Activated B cell treated with CpG ODN at 0.5 μM for 24 hours (primary cell): ENCODE measurements around the gene SMIM30. TPM values are rescaled to one million over a fixed set of nuclear protein-coding genes. Genes with fewer than 3 reads are reported as not detected.
A peak's percentile ranks its signal among the peaks of the same experiment; 100 is the strongest.

Source experiments
- ATAC-seq: fragments of 200-7000 bp; cut with Tn5 transposase; one replicate; pipeline ENCODE4 v1.10.0; 2021; ENCODE audit warnings: low read depth, mild to moderate bottlenecking, moderate library complexity
- CTCF ChIA-PET: fragments of 350-600 bp; sonication (Branson Sonifier 250); formaldehyde crosslinking; loops from one replicate; lab custom pipeline; 2021; ENCODE audit warnings: antibody characterized with exemption; lab: Charles Lee
- POLR2A ChIA-PET: fragments of 350-600 bp; sonication (Branson Sonifier 250); formaldehyde crosslinking; loops from one replicate; lab custom pipeline; 2021; ENCODE audit warnings: antibody characterized with exemption; lab: Charles Lee
- DNase-seq: peaks from one replicate; pipeline ENCODE4 v3.0.0; 2022
- H3K27ac Mint-ChIP-seq: one replicate; pipeline ENCODE4 v1.8.0; 2020; ENCODE audit warnings: mixed read lengths
- H3K27me3 Mint-ChIP-seq: one replicate; pipeline ENCODE4 v1.8.0; 2021; ENCODE audit warnings: mixed read lengths
- H3K36me3 Mint-ChIP-seq: one replicate; pipeline ENCODE4 v1.8.0; 2021; ENCODE audit warnings: low read depth, mixed read lengths
- H3K4me1 Mint-ChIP-seq: one replicate; pipeline ENCODE4 v1.8.0; 2021; ENCODE audit warnings: mixed read lengths
- H3K4me3 Mint-ChIP-seq: one replicate; pipeline ENCODE4 v1.8.0; 2020; ENCODE audit warnings: mild to moderate bottlenecking, mixed read lengths
- H3K9me3 Mint-ChIP-seq: one replicate; pipeline ENCODE4 v1.8.0; 2020; ENCODE audit warnings: mixed read lengths
- CTCF ChIP-seq: fragments of 200-600 bp; IDR thresholded peaks from one replicate; pipeline ENCODE4 v1.8.0; 2022; ENCODE audit warnings: antibody characterized with exemption, mild to moderate bottlenecking
- intact Hi-C: fragments of 100-400 bp; cut with micrococcal nuclease; formaldehyde crosslinking; loops from one replicate; pipeline ENCODE4 v1.15.1; 2024
- total RNA-seq: library from RNA; stranded (reverse); gene quantifications from 2 replicates; pipeline ENCODE4 v1.2.3, GENCODE V29; 2022

The SMIM30 gene
- total RNA-seq, 1 donor from 2014 or later: 28.7 TPM

DNA sequence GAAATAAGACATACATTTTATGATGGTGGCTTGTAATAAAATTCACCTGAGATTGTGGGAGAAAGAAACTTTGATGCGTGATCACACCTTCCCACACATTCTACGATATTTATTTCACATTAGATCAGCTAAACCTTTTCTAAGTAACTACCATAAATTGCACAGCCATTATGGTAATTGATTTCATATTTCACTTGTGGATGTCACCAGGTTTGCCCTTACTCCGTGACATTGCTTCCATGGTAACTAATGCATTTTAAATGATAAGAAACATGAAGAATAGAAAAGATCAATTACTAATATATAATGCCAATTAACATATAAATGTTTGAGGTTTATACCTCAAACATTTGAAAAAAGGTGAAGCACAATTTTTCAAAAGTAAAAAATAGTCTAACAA is 35.8 kb upstream of the SMIM30 start:
- Mint-ChIP-seq H3K27ac (no peak overlapping the region), H3K4me1 (no peaks in the 10 kb centered on the region), H3K27me3 (peaks cover 19% of the 10 kb centered on the region)

GRCh38 chr7:113144817-113145216 is 26.5 kb upstream of the SMIM30 start:
- DNase-seq: no peak
- TF ChIP-seq CTCF: no peak
- Mint-ChIP-seq H3K36me3 (no peaks in the 10 kb centered on the region), H3K27ac (no peak overlapping the region), H3K4me1 (peaks cover 18% of the 10 kb centered on the region), H3K4me3 (no peak overlapping the region), H3K27me3 (peaks cover 7% of the 10 kb centered on the region), H3K9me3 (no peaks in the 10 kb centered on the region)
- no peak for ATAC-seq
- intact Hi-C loops: no loop called here
- POLR2A ChIA-PET: no interaction called here
- CTCF ChIA-PET: no interaction called here

More for the DNA sequence above, 35.8 kb upstream of the SMIM30 start:
- Mint-ChIP-seq H3K36me3 (no peaks in the 10 kb centered on the region), H3K9me3 (no peaks in the 10 kb centered on the region), H3K4me3 (no peak overlapping the region)
- ChIA-PET POLR2A (no interaction called here), CTCF (no interaction called here)
- intact Hi-C loops: no loop called here
- DNase-seq (no peak), ATAC-seq (no peak)
- no peak for TF ChIP-seq CTCF

- no peak for DNase-seq
- Mint-ChIP-seq H3K4me3 (no peak overlapping the region), H3K27ac (no peak overlapping the region), H3K27me3 (peaks cover 5% of the 10 kb centered on the region), H3K36me3 (no peaks in the 10 kb centered on the region), H3K9me3 (no peaks in the 10 kb centered on the region), H3K4me1 (peaks cover 18% of the 10 kb centered on the region)
- no peak for TF ChIP-seq CTCF
- ChIA-PET CTCF (no interaction called here), POLR2A (no interaction called here)
- intact Hi-C loops: no loop called here
- peak; percentile 18 for ATAC-seq
Observed at GRCh38 chr7:113143486-113144257, 25.3 kb upstream of the SMIM30 start.

DNA sequence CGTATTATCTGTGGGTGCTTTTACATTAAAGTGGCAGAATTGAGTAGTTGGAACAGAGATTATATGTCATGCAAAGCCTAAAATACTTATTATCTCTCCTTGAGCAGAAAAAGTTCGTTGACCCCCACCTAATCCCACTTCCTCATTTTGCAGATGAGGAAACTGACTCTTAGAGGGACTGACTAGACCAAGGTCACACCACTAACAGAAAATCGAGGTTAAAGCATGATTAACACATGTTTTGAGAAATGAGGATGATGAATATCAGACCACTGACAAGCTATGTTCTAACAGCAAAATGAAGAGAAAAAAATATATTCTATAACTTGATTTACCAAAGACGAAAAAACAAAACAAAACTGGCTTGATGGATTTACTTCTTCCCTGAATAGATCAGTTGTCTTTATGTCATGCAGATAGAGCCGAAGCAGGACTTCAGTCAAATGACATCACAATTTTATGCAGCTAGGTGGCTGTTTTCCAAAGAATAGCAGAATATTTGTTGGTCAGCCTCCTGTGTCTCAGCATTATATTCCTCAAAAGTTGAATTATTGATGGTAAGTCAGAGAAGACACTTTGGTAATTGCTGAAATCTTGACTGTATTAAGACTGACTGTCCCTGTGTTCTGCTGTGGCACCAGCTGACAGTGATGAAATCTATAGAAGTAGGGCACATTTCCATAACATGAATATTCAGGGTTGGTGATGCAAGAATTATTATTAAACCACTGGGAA is 24.2 kb upstream of the SMIM30 start:
- TF ChIP-seq CTCF: no peak
- CTCF ChIA-PET: no interaction called here
- intact Hi-C loops: no loop called here
- H3K4me1 Mint-ChIP-seq: peaks cover 18% of the 10 kb centered on the region
- POLR2A ChIA-PET: no interaction called here
- H3K27ac Mint-ChIP-seq: no peak overlapping the region
- no peaks in the 10 kb centered on the region for H3K27me3 Mint-ChIP-seq
- DNase-seq (no peak), ATAC-seq (no peak)
- H3K36me3 Mint-ChIP-seq: no peaks in the 10 kb centered on the region
- no peak overlapping the region for H3K4me3 Mint-ChIP-seq
- H3K9me3 Mint-ChIP-seq: no peaks in the 10 kb centered on the region

DNA sequence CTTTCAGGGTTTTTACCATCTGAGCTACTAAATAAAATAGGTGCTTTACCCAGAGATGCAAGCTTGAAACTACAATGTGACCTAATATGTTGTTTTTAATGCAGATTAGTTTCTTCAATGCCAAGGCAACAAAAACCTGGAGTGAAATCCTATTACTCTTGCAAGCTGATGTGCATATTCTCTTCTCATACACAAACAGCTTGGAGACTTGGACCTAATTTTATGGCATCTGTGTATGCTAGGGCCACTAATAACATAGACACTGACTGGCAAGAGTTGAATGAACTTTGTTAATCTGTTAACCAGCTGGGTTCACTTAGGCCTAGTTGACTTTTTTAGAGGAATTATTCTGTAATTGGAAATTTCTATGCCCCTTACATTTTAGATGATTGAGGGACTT is 23.4 kb upstream of the SMIM30 start:
- ATAC-seq (no peak), DNase-seq (no peak)
- Mint-ChIP-seq H3K27ac (no peak overlapping the region), H3K4me1 (peaks cover 18% of the 10 kb centered on the region), H3K9me3 (no peaks in the 10 kb centered on the region), H3K36me3 (no peaks in the 10 kb centered on the region), H3K27me3 (no peaks in the 10 kb centered on the region), H3K4me3 (no peak overlapping the region)
- no peak for TF ChIP-seq CTCF
- ChIA-PET CTCF (no interaction called here), POLR2A (no interaction called here)
- intact Hi-C loops: no loop called here
